HCT116 (cell line): ENCODE measurements around the gene OPRL1. TPM values are rescaled to one million over a fixed set of nuclear protein-coding genes. Genes with fewer than 3 reads are reported as not detected.

Experiments
- ATAC-seq: fragments of 200-7000 bp; cut with Tn5 transposase; 2 replicates; pipeline ENCODE4 v1.9.1; 2020; ENCODE audit warnings: mild to moderate bottlenecking, moderate library complexity
- BruUV-seq: library from RNA; stranded (reverse); fragments of 400-500 nt; replicated peaks from 2 replicates; lab custom pipeline; 2021; lab: Mats Ljungman, UMichigan
- CTCF ChIA-PET: fragments of 300-600 bp; sonication (Branson Sonifier 250); formaldehyde crosslinking; loops from one replicate; lab custom pipeline; 2021; ENCODE audit warnings: antibody characterized with exemption; lab: Charles Lee
- POLR2A ChIA-PET: fragments of 300-600, 350-600 bp; sonication (Branson Sonifier 250); formaldehyde crosslinking; loops from one replicate; lab custom pipeline; 2021; ENCODE audit warnings: antibody characterized with exemption; lab: Charles Lee
- RAD21 ChIA-PET, 2 experiments: fragments of 300-600 bp; sonication (Branson Sonifier 250); formaldehyde crosslinking; loops; one replicate each; lab custom pipeline; 2023; ENCODE audit warnings: low total read pairs in 2 of 2; ENCODE audit not compliant: uncharacterized antibody in 2 of 2, unreplicated experiment in 2 of 2, low non-redundant PET in 1 of 2; lab: Charles Lee
- DNase-seq: peaks from one replicate; pipeline ENCODE4 v3.0.0-alpha.2; 2010; ENCODE audit warnings: low read depth, low spot score
- H2AFZ ChIP-seq: fragments of 200-600 bp; shearing (Covaris generic), sonication (generic); 2 replicates; pipeline ENCODE4 v1.6.1; 2017; ENCODE audit warnings: low read depth, mixed run types, mixed read lengths, antibody characterized with exemption, low read length; ENCODE audit not compliant: poor library complexity, severe bottlenecking
- H3K27ac ChIP-seq: 2 replicates; pipeline ENCODE4 v1.5.1; 2012; ENCODE audit warnings: low read depth, low read length
- H3K27me3 ChIP-seq: fragments of 200-600 bp; sonication (generic); 2 replicates; pipeline ENCODE4 v1.6.1; 2016; ENCODE audit warnings: mixed run types, low read length, mixed read lengths; ENCODE audit not compliant: insufficient read depth
- H3K36me3 ChIP-seq, 2 experiments: fragments of 200-500 bp in 1 of 2; fragments of 200-600 bp in 1 of 2; sonication (Bioruptor generic) in 1 of 2; sonication (generic) in 1 of 2; 2 replicates each; pipeline versions ENCODE4 v1.5.1 to v1.6.1; 2014 to 2016; ENCODE audit warnings: low read length in 2 of 2, inconsistent platforms in 1 of 2, mixed read lengths in 1 of 2, mixed run types in 1 of 2; ENCODE audit not compliant: insufficient read depth in 2 of 2, control insufficient read depth in 1 of 2
- H3K4me1 ChIP-seq, 2 experiments: fragments of 200-600 bp in 1 of 2; sonication (generic) in 1 of 2; 2 replicates each; pipeline versions ENCODE4 v1.5.1 to v1.6.1; 2012 to 2017; ENCODE audit warnings: low read length in 2 of 2, inconsistent platforms in 1 of 2, mild to moderate bottlenecking in 1 of 2, mixed read lengths in 1 of 2, mixed run types in 1 of 2, moderate library complexity in 1 of 2; ENCODE audit not compliant: insufficient read depth in 2 of 2, control insufficient read depth in 1 of 2
- H3K4me2 ChIP-seq: fragments of 200-600 bp; sonication (generic); 2 replicates; pipeline ENCODE4 v1.6.1; 2017; ENCODE audit warnings: mixed run types, low read length, mixed read lengths
- H3K4me3 ChIP-seq, 2 experiments: fragments of 200-600 bp in 1 of 2; sonication (generic) in 1 of 2; replicated peaks in 1 of 2; 2 replicates each; pipeline ENCODE4 v1.5.1; 2011 to 2016; ENCODE audit warnings: low read length in 2 of 2, control low read depth in 1 of 2, low read depth in 1 of 2, mild to moderate bottlenecking in 1 of 2, mixed read lengths in 1 of 2, mixed run types in 1 of 2
- H3K79me2 ChIP-seq: fragments of 200-600 bp; sonication (generic); 2 replicates; pipeline ENCODE4 v1.6.1; 2017; ENCODE audit warnings: mild to moderate bottlenecking, mixed run types, low read length, moderate library complexity, mixed read lengths; ENCODE audit not compliant: insufficient read depth
- H3K9ac ChIP-seq: fragments of 200-600 bp; sonication (generic); 2 replicates; pipeline ENCODE4 v1.6.1; 2016; ENCODE audit warnings: low read length, mixed read lengths
- H3K9me2 ChIP-seq: fragments of 200-600 bp; sonication (generic), shearing (Covaris generic); 2 replicates; pipeline ENCODE4 v1.6.1; 2017; ENCODE audit warnings: mixed run types, mild to moderate bottlenecking, moderate library complexity; ENCODE audit not compliant: insufficient read depth
- H3K9me3 ChIP-seq, 2 experiments: fragments of 200-500 bp in 1 of 2; fragments of 200-600 bp in 1 of 2; sonication (Bioruptor generic) in 1 of 2; sonication (generic) in 1 of 2; 2 replicates each; pipeline ENCODE4 v1.6.1; 2014 to 2017; ENCODE audit warnings: low read length in 2 of 2, mixed read lengths in 2 of 2, inconsistent platforms in 1 of 2, low read depth in 1 of 2, mild to moderate bottlenecking in 1 of 2, mixed run types in 1 of 2, moderate library complexity in 1 of 2; ENCODE audit not compliant: control insufficient read depth in 1 of 2, insufficient read depth in 1 of 2
- H4K20me1 ChIP-seq: fragments of 200-600 bp; sonication (generic), shearing (Covaris generic); 2 replicates; pipeline ENCODE4 v1.6.1; 2017; ENCODE audit warnings: mixed run types, mild to moderate bottlenecking, moderate library complexity; ENCODE audit not compliant: insufficient read depth
- CEBPB ChIP-seq: IDR thresholded peaks from 2 replicates; pipeline ENCODE4 v1.6.1; 2012; ENCODE audit warnings: low read depth
- EGR1 ChIP-seq: IDR thresholded peaks from 2 replicates; pipeline ENCODE4 v1.6.1; 2012; ENCODE audit warnings: low read depth
- ELF1 ChIP-seq: IDR thresholded peaks from 2 replicates; pipeline ENCODE4 v1.6.1; 2012; ENCODE audit warnings: low read depth, borderline replicate concordance
- EZH2 ChIP-seq: fragments of 200-600 bp; sonication (generic); IDR thresholded peaks from 2 replicates; pipeline ENCODE4 v1.6.1; 2017; ENCODE audit warnings: antibody characterized with exemption, mixed run types
- EZH2phosphoT487 ChIP-seq: fragments of 200-600 bp; IDR thresholded peaks from 2 replicates; pipeline ENCODE4 v1.6.1; 2018; ENCODE audit warnings: antibody characterized with exemption, borderline replicate concordance
- FOSL1 ChIP-seq: IDR thresholded peaks from 2 replicates; pipeline ENCODE4 v1.6.1; 2012; ENCODE audit warnings: low read depth
- JUND ChIP-seq: IDR thresholded peaks from 2 replicates; pipeline ENCODE4 v1.6.1; 2012
- POLR2A ChIP-seq: IDR thresholded peaks from 2 replicates; pipeline ENCODE4 v1.7.0; 2011; ENCODE audit warnings: borderline replicate concordance; ENCODE audit not compliant: insufficient read depth, insufficient read length; ENCODE audit errors: extremely low read depth
- POLR2AphosphoS5 ChIP-seq: IDR thresholded peaks from 2 replicates; pipeline ENCODE4 v1.6.1; 2011; ENCODE audit warnings: mild to moderate bottlenecking, low read depth, low read length, moderate library complexity
- RAD21 ChIP-seq: IDR thresholded peaks from 2 replicates; pipeline ENCODE4 v1.6.1; 2012; ENCODE audit warnings: low read depth, mild to moderate bottlenecking
- SIN3A ChIP-seq: IDR thresholded peaks from 2 replicates; pipeline ENCODE4 v1.6.1; 2012; ENCODE audit warnings: low read depth
- SP1 ChIP-seq: IDR thresholded peaks from 2 replicates; pipeline ENCODE4 v1.6.1; 2012; ENCODE audit warnings: low read depth
- TCF7L2 ChIP-seq: IDR thresholded peaks from 2 replicates; pipeline ENCODE4 v1.7.0; 2011; ENCODE audit warnings: borderline replicate concordance, inconsistent platforms; ENCODE audit not compliant: insufficient read depth, insufficient read length; ENCODE audit errors: extremely low read depth
- YY1 ChIP-seq: IDR thresholded peaks from 2 replicates; pipeline ENCODE4 v1.6.1; 2011; ENCODE audit warnings: low read length, low read depth, moderate library complexity, mild to moderate bottlenecking; ENCODE audit not compliant: insufficient replicate concordance; ENCODE audit errors: extremely low read depth
- intact Hi-C: fragments of 100-400 bp; cut with micrococcal nuclease; formaldehyde crosslinking; loops from 2 replicates; pipeline ENCODE4 v1.10.0; 2022
- total RNA-seq: library from RNA; stranded (reverse); gene quantifications from one replicate; pipeline ENCODE4 v1.2.1, GENCODE V29; 2021; ENCODE audit not compliant: unreplicated experiment
- TF ChIP-seq, protein P1 (sequence below): IDR thresholded peaks from 2 replicates; pipeline ENCODE4 v1.6.1; 2011; ENCODE audit warnings: mild to moderate bottlenecking, low read length, moderate library complexity; ENCODE audit not compliant: insufficient replicate concordance; ENCODE audit errors: extremely low read depth
- TF ChIP-seq, protein P2 (sequence below): IDR thresholded peaks from 2 replicates; pipeline ENCODE4 v1.6.1; 2012

Gene OPRL1
- total RNA-seq, 1 experiment from 2014 or later, result 1.6 TPM

DNA sequence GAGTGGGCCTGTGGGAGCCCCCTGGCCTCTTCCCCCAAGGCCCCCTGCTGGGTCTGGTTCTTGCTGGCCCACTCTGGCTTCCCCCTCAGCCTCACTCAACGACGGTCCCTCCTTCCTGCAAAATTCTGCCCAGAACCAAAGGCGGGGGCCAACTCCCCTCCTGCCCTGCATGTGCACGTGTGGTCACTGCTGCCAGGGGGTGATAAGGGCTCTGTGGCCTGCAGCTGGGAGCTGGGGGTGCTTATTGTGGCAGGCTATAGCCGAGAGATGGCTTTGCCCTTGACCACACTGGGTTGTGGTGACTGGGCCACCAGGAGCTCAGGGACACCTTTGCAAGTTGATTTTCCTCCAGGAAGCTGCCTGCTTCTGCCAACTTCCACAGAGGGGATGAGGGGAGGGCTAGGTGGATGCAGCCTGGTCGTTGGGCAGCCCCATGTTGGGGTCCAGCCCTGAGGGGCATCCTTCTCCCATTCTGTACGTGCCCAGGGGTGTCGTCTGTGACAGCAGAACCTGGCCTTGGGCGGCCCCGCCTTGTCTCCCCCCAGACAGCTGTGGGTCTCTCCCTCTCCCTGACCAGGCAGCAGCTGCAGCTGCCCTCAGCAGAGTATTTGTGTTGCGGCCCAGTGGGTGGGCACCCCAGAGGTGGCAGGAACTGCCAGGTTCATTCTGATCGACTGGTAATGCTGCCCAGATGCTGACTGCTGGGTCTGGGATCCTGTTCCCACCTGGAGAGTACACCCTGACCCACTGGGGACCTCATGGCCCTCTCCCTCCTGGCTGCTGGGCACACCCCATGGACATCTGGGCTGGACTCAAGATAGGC lies 11.3 kb upstream of the OPRL1 start:
- H3K36me3 ChIP-seq, result no peaks in the 10 kb centered on the region
- TF ChIP-seq POLR2A (no peak), YY1 (no peak), EGR1 (no peak), SIN3A (no peak), SP1 (no peak), ELF1 (no peak), JUND (no peak), CEBPB (no peak), EZH2 (no peak), POLR2AphosphoS5 (no peak), EZH2phosphoT487 (no peak), TCF7L2 (no peak), RAD21 (no peak), FOSL1 (no peak)
- TF ChIP-seq, protein P1, sequence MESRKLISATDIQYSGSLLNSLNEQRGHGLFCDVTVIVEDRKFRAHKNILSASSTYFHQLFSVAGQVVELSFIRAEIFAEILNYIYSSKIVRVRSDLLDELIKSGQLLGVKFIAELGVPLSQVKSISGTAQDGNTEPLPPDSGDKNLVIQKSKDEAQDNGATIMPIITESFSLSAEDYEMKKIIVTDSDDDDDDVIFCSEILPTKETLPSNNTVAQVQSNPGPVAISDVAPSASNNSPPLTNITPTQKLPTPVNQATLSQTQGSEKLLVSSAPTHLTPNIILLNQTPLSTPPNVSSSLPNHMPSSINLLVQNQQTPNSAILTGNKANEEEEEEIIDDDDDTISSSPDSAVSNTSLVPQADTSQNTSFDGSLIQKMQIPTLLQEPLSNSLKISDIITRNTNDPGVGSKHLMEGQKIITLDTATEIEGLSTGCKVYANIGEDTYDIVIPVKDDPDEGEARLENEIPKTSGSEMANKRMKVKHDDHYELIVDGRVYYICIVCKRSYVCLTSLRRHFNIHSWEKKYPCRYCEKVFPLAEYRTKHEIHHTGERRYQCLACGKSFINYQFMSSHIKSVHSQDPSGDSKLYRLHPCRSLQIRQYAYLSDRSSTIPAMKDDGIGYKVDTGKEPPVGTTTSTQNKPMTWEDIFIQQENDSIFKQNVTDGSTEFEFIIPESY, result no peak
- TF ChIP-seq, protein P2, sequence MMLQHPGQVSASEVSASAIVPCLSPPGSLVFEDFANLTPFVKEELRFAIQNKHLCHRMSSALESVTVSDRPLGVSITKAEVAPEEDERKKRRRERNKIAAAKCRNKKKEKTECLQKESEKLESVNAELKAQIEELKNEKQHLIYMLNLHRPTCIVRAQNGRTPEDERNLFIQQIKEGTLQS, result no peak
- RAD21 ChIA-PET, result no interaction called here
- ATAC-seq (no peak), DNase-seq (no peak)
- H3K4me2 ChIP-seq, result no peak overlapping the region
- H3K4me3 ChIP-seq, result no peak overlapping the region
- CTCF ChIA-PET, result interaction anchor here (0.8 to 2.2 kb wide), 3 partner anchors 11 to 88 kb away, joined by 3 to 12 read pairs (median 3); partner anchors contain the start of genes OPRL1, PRPF6 and RGS19
- H3K9me3 ChIP-seq, result no peaks in the 10 kb centered on the region
- no peak overlapping the region for H2AFZ ChIP-seq
- H3K4me1 ChIP-seq, result peaks cover 38 to 40% of the 10 kb centered on the region in 2 experiments
- no peaks in the 10 kb centered on the region for H3K9me2 ChIP-seq
- intact Hi-C loops, result no loop called here
- POLR2A ChIA-PET, result no interaction called here
- no peak overlapping the region for H3K9ac ChIP-seq
- H3K27ac ChIP-seq, result no peak overlapping the region
- BruUV-seq, result no TSS peak
- no peaks in the 10 kb centered on the region for H4K20me1 ChIP-seq
- H3K27me3 ChIP-seq, result no peaks in the 10 kb centered on the region
- H3K79me2 ChIP-seq, result no peaks in the 10 kb centered on the region
